AG10803 (cell line): ENCODE data around the gene ITPR1.

Experiments used
- DNase-seq: peaks from one replicate; pipeline ENCODE4 v3.0.0; 2010; ENCODE audit warnings: low read depth
- H3K4me3 ChIP-seq: 2 replicates; pipeline ENCODE4 v1.5.1; 2011; ENCODE audit warnings: mild to moderate bottlenecking, low read length, control low read depth
- CTCF ChIP-seq: conservative IDR thresholded peaks from 2 replicates; pipeline ENCODE4 v1.5.1; 2011; ENCODE audit warnings: mild to moderate bottlenecking, low read length, control low read depth, inconsistent platforms

The ITPR1 gene

GRCh38 chr3:4804161-4805058 lies 311.3 kb downstream of the ITPR1 start:
- DNase-seq, result no peak
- H3K4me3 ChIP-seq, result no peak overlapping the region
- TF ChIP-seq CTCF, result no peak

GRCh38 chr3:4805662-4806061 lies 312.5 kb downstream of the ITPR1 start:
- no peak for TF ChIP-seq CTCF
- DNase-seq, result no peak
- H3K4me3 ChIP-seq, result no peak overlapping the region

- TF ChIP-seq CTCF, result no peak
- DNase-seq, result no peak
- no peak overlapping the region for H3K4me3 ChIP-seq
Measured at GRCh38 chr3:4806535-4807108, 313.5 kb downstream of the ITPR1 start.

GRCh38 chr3:4807381-4808280 lies 314.5 kb downstream of the ITPR1 start:
- no peak for TF ChIP-seq CTCF
- no peak for DNase-seq
- no peak overlapping the region for H3K4me3 ChIP-seq

- H3K4me3 ChIP-seq, result no peak overlapping the region
- TF ChIP-seq CTCF, result no peak
- no peak for DNase-seq
Measured at GRCh38 chr3:4808637-4809036, 315.5 kb downstream of the ITPR1 start.

- no peak overlapping the region for H3K4me3 ChIP-seq
- DNase-seq, result peak; percentile 33
Measured at GRCh38 chr3:4809922-4810321, 316.8 kb downstream of the ITPR1 start.

More at GRCh38 chr3:4809922-4810321, 316.8 kb downstream of the ITPR1 start:
- no peak for TF ChIP-seq CTCF
